Amniotic stem cell (primary cell): Measurements from ENCODE around the gene RNF181.
"Not testable (repeated sequence)": the region's sequence is repeated elsewhere in the genome, so short reads cannot be mapped to it uniquely, and the experiment has no call there.

Experiments used
- DNase-seq: peaks from one replicate; lab custom pipeline; 2025; lab: John Stamatoyannopoulos, UW

Gene RNF181

DNA sequence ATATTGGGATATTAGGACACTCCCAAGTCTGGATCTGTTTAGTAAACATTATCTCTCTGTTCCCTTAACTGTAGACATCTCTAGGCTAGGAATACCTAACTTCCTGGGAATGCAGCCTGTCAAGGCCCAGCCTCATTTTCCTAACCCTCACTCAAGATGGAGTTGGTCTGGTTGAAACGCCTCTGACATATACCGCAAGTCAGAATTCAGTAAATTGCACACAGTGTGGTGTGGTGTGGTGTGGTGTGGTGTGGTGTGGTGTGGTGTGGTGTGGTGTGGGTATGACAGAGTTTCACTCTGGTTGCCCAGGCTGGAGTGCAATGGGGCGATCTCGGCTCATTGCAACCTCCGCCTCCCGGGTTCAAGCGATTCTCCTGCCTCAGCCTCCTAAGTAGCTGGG, 19.2 kb downstream of the RNF181 start:
- not testable (repeated sequence) for DNase-seq

DNA sequence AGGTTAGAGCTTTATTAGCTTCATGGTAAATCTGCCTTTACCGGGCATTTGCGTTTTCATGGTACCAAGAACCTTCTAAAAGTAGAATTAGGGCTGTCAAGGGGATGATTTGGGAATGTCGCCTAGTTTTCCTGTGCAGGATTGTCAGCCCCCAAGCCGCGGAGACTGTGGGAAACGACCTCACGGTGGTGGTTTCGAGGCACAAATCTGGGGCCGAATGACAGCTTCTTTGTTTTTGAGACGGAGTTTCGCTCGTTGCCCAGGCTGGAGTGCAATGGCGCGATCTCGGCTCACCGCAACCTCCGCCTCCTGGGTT, 19.8 kb downstream of the RNF181 start:
- no peak for DNase-seq

GRCh38 chr2:85617723-85618122, 22.2 kb downstream of the RNF181 start:
- not testable (repeated sequence) for DNase-seq

DNA sequence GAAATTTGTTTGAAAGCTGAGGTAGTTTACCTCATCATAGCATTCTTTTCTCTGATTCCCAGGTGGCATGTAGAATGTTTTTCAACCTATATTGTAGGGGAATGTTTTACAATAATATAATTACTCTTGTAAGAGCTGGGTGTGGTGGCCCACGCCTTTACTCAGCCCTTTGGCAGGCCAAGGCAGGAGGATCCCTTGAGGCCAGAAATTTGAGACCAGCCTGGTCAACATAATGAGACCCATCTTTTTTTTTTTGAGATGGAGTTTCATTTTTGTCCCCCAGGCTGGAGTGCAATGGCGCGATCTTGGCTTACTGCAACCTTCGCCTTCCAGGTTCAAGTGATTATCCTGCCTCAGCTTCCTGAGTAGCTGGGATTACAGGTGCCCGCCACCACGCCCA, 24.1 kb downstream of the RNF181 start:
- DNase-seq: no peak

- no peak for DNase-seq
Observed at GRCh38 chr2:85621338-85621737, 25.8 kb downstream of the RNF181 start.

GRCh38 chr2:85623991-85624390, 28.4 kb downstream of the RNF181 start:
- no peak for DNase-seq

GRCh38 chr2:85628658-85629057, 33.1 kb downstream of the RNF181 start:
- DNase-seq: no peak

DNA sequence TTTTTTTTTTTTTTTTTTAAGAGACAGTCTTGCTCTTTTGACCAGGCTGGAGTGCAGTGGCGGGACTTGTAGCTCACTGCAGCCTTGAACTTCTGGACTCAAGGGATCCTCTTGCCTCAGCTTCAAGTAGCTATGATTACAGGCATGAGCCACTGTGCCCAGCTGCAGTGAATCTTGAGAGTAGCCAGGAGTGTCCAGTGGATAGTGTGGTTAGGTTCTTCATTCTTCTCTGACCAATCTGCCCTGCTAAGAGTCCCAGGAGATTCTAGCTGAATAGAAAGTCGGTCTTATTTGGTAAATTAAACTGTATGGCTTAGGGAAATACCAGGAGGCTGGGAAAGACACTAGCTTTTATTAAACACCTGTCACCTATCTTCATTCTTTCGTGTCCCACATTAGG, 35.8 kb downstream of the RNF181 start:
- no peak for DNase-seq

DNA sequence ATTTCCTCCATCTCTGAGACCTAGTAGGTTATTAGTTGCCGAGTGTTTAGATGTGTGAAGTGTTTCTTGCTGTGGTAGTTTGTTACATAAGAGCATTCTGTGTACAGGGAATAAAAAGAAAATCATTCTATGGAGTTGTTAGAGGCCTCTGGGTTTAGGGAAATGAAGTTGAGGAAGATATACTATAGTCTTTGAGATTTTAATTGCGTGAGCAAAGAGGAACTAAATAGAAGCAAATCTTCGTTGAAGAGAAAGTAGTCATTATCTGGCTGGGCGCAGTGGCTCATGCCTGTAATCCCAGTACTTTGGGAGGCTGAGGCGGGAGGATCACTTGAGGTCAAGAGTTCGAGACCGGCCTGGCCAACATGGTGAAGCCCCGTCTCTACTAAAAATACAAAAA, 39.5 kb downstream of the RNF181 start:
- no peak for DNase-seq

DNA sequence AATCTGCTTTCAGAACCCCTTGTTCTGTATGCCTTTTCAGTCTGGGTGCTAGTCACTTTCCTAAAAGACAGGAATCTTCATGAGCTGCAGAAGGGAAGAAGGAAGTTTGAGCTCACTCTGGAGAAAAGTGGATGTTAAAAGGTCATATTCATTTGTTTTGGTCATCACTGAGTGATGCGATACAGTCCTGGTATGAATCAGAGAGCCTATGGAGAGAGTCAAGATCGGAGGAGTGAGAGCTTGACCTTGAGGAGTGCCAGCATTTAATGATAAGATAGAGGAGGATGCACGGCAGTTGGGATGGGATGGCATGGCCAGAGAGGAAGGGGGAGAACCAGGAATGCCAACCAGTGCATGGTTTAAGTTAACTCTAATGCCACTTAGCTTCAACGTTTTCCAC, 40.1 kb downstream of the RNF181 start:
- no peak for DNase-seq

DNA sequence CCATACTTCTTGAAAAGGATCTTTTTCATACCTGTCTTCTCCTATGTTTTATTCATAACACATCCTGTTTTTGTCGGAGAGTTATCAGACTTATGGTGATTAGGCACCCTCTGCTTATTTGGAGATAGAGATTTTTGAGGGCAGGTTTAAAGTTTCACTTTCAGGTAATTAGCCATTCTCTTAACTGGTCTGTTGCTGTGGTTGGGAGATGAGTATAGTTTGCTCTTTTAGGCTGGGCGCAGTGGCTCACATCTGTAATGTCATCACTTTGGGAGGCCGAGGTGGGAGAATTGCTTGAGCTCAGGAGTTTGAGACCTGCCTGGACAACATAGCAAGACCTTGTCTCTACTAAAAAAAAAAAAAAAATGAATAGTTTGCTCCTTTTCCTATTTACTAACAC, 47.2 kb downstream of the RNF181 start:
- no peak for DNase-seq

GRCh38 chr2:85644909-85645308, 49.4 kb downstream of the RNF181 start:
- DNase-seq: no peak

GRCh38 chr2:85646166-85646565, 50.6 kb downstream of the RNF181 start:
- no peak for DNase-seq
